Measurements from ENCODE around the gene OR51G2. TPM values are rescaled to one million over a fixed set of nuclear protein-coding genes. Genes with fewer than 3 reads are reported as not detected.
"Not testable (repeated sequence)": the region's sequence is repeated elsewhere in the genome, so short reads cannot be mapped to it uniquely, and the experiment has no call there.

OR51G2 gene
- polyA plus RNA-seq (2013), result not detected

- CTCF ChIA-PET, result no interaction called here
- no peak for DNase-seq
- Histone ChIP-seq H3K4me1 (ENCODE audit: control extremely low read depth in 1 of 4, control insufficient read depth in 4 of 4, insufficient read depth in 4 of 4, low read length in 3 of 4) (no peaks in the 10 kb centered on the region), H3K27ac (ENCODE audit: insufficient read depth in 1 of 2, low read depth in 1 of 2, low read length in 2 of 2, poor library complexity in 1 of 2, severe bottlenecking in 2 of 2) (no peak within 1 kb of the TSS), H3K9me3 (ENCODE audit: control extremely low read depth in 1 of 5, control insufficient read depth in 4 of 5, insufficient read depth in 2 of 5, low read depth in 1 of 5, low read length in 4 of 5) (no peaks in the 10 kb centered on the region), H3K27me3 (replicated peaks in 2 of 5; ENCODE audit: control insufficient read depth in 4 of 5, insufficient read depth in 5 of 5, low read length in 4 of 5) (no peaks in the 10 kb centered on the region), H3K4me3 (ENCODE audit: control insufficient read depth in 1 of 7, extremely low read depth in 1 of 7, insufficient read depth in 4 of 7, low read depth in 2 of 7, low read length in 6 of 7) (no peak within 1 kb of the TSS), H3K36me3 (ENCODE audit: control insufficient read depth in 4 of 4, insufficient read depth in 4 of 4, low read length in 3 of 4) (no peaks in the 10 kb centered on the region)
- WGBS (ENCODE audit: insufficient coverage), result 97% methylated on average over 3 of the region's 4 CpGs
- POLR2A ChIA-PET, result no interaction called here
Observed at GRCh38 chr11:4919250-4919649, at the start of gene OR51G2. OR51G2 (minus strand) TSS chr11:4919350; CDS start chr11:4915663, 3,687 bp downstream.

GRCh38 chr11:4962816-4963215 lies 43.7 kb upstream of the OR51G2 start:
- H3K27ac ChIP-seq (ENCODE audit: insufficient read depth in 1 of 2, low read depth in 1 of 2, low read length in 2 of 2, poor library complexity in 1 of 2, severe bottlenecking in 2 of 2), result no peak overlapping the region
- POLR2A ChIA-PET, result no interaction called here
- no peaks in the 10 kb centered on the region for H3K36me3 ChIP-seq (ENCODE audit: control insufficient read depth in 4 of 4, insufficient read depth in 4 of 4, low read length in 3 of 4)
- H3K4me1 ChIP-seq (ENCODE audit: control extremely low read depth in 1 of 4, control insufficient read depth in 4 of 4, insufficient read depth in 4 of 4, low read length in 3 of 4), result no peaks in the 10 kb centered on the region
- no peak for DNase-seq
- H3K9me3 ChIP-seq (ENCODE audit: control extremely low read depth in 1 of 5, control insufficient read depth in 4 of 5, insufficient read depth in 2 of 5, low read depth in 1 of 5, low read length in 4 of 5), result no peaks in the 10 kb centered on the region
- WGBS (ENCODE audit: insufficient coverage), result no CpG with 5 or more reads among the region's 1 CpG
- H3K27me3 ChIP-seq (replicated peaks in 2 of 5; ENCODE audit: control insufficient read depth in 4 of 5, insufficient read depth in 5 of 5, low read length in 4 of 5), result no peaks in the 10 kb centered on the region
- CTCF ChIA-PET, result no interaction called here
- H3K4me3 ChIP-seq (ENCODE audit: control insufficient read depth in 1 of 7, extremely low read depth in 1 of 7, insufficient read depth in 4 of 7, low read depth in 2 of 7, low read length in 6 of 7), result no peak overlapping the region

- Histone ChIP-seq H3K4me3 (ENCODE audit: control insufficient read depth in 1 of 7, extremely low read depth in 1 of 7, insufficient read depth in 4 of 7, low read depth in 2 of 7, low read length in 6 of 7) (no peak overlapping the region), H3K36me3 (ENCODE audit: control insufficient read depth in 4 of 4, insufficient read depth in 4 of 4, low read length in 3 of 4) (no peaks in the 10 kb centered on the region), H3K27ac (ENCODE audit: insufficient read depth in 1 of 2, low read depth in 1 of 2, low read length in 2 of 2, poor library complexity in 1 of 2, severe bottlenecking in 2 of 2) (no peak overlapping the region), H3K9me3 (ENCODE audit: control extremely low read depth in 1 of 5, control insufficient read depth in 4 of 5, insufficient read depth in 2 of 5, low read depth in 1 of 5, low read length in 4 of 5) (no peaks in the 10 kb centered on the region), H3K27me3 (replicated peaks in 2 of 5; ENCODE audit: control insufficient read depth in 4 of 5, insufficient read depth in 5 of 5, low read length in 4 of 5) (no peaks in the 10 kb centered on the region), H3K4me1 (ENCODE audit: control extremely low read depth in 1 of 4, control insufficient read depth in 4 of 4, insufficient read depth in 4 of 4, low read length in 3 of 4) (no peaks in the 10 kb centered on the region)
- 92% methylated on average over 2 of the region's 3 CpGs for WGBS (ENCODE audit: insufficient coverage)
- ChIA-PET POLR2A (no interaction called here), CTCF (no interaction called here)
- DNase-seq, result no peak
Observed at GRCh38 chr11:4960877-4961276, 41.7 kb upstream of the OR51G2 start.

- POLR2A ChIA-PET, result no interaction called here
- no peak for DNase-seq
- WGBS (ENCODE audit: insufficient coverage), result 100% methylated on average over 2 of the region's 4 CpGs
Observed at GRCh38 chr11:4957396-4957795, 38.2 kb upstream of the OR51G2 start.

GRCh38 chr11:4955613-4956012 lies 36.5 kb upstream of the OR51G2 start, which contains the start of gene OR51A2:
OR51A2 (minus strand) TSS chr11:4955713; CDS start chr11:4955713, 0 bp downstream.
- H3K9me3 ChIP-seq (ENCODE audit: control extremely low read depth in 1 of 5, control insufficient read depth in 4 of 5, insufficient read depth in 2 of 5, low read depth in 1 of 5, low read length in 4 of 5); H3K36me3 ChIP-seq (ENCODE audit: control insufficient read depth in 4 of 4, insufficient read depth in 4 of 4, low read length in 3 of 4); DNase-seq; CTCF ChIA-PET; H3K27me3 ChIP-seq (replicated peaks in 2 of 5; ENCODE audit: control insufficient read depth in 4 of 5, insufficient read depth in 5 of 5, low read length in 4 of 5); POLR2A ChIA-PET; H3K4me3 ChIP-seq (ENCODE audit: control insufficient read depth in 1 of 7, extremely low read depth in 1 of 7, insufficient read depth in 4 of 7, low read depth in 2 of 7, low read length in 6 of 7); H3K4me1 ChIP-seq (ENCODE audit: control extremely low read depth in 1 of 4, control insufficient read depth in 4 of 4, insufficient read depth in 4 of 4, low read length in 3 of 4); H3K27ac ChIP-seq (ENCODE audit: insufficient read depth in 1 of 2, low read depth in 1 of 2, low read length in 2 of 2, poor library complexity in 1 of 2, severe bottlenecking in 2 of 2): not testable (repeated sequence)
- 70% methylated on average over 2 of the region's 2 CpGs for WGBS (ENCODE audit: insufficient coverage)

More at GRCh38 chr11:4957396-4957795, 38.2 kb upstream of the OR51G2 start:
- CTCF ChIA-PET, result no interaction called here
- Histone ChIP-seq H3K9me3 (ENCODE audit: control extremely low read depth in 1 of 5, control insufficient read depth in 4 of 5, insufficient read depth in 2 of 5, low read depth in 1 of 5, low read length in 4 of 5) (no peaks in the 10 kb centered on the region), H3K4me3 (ENCODE audit: control insufficient read depth in 1 of 7, extremely low read depth in 1 of 7, insufficient read depth in 4 of 7, low read depth in 2 of 7, low read length in 6 of 7) (no peak overlapping the region), H3K4me1 (ENCODE audit: control extremely low read depth in 1 of 4, control insufficient read depth in 4 of 4, insufficient read depth in 4 of 4, low read length in 3 of 4) (no peaks in the 10 kb centered on the region), H3K27me3 (replicated peaks in 2 of 5; ENCODE audit: control insufficient read depth in 4 of 5, insufficient read depth in 5 of 5, low read length in 4 of 5) (no peaks in the 10 kb centered on the region), H3K36me3 (ENCODE audit: control insufficient read depth in 4 of 4, insufficient read depth in 4 of 4, low read length in 3 of 4) (no peaks in the 10 kb centered on the region), H3K27ac (ENCODE audit: insufficient read depth in 1 of 2, low read depth in 1 of 2, low read length in 2 of 2, poor library complexity in 1 of 2, severe bottlenecking in 2 of 2) (no peak overlapping the region)

- CTCF ChIA-PET, result no interaction called here
- H3K27ac ChIP-seq (ENCODE audit: insufficient read depth in 1 of 2, low read depth in 1 of 2, low read length in 2 of 2, poor library complexity in 1 of 2, severe bottlenecking in 2 of 2), result no peak within 1 kb of the TSS
- no peaks in the 10 kb centered on the region for H3K27me3 ChIP-seq (replicated peaks in 2 of 5; ENCODE audit: control insufficient read depth in 4 of 5, insufficient read depth in 5 of 5, low read length in 4 of 5)
- peaks cover 0 to 1% (median 0%) of the 10 kb centered on the region in 5 experiments for H3K9me3 ChIP-seq (ENCODE audit: control extremely low read depth in 1 of 5, control insufficient read depth in 4 of 5, insufficient read depth in 2 of 5, low read depth in 1 of 5, low read length in 4 of 5)
- no peak within 1 kb of the TSS for H3K4me3 ChIP-seq (ENCODE audit: control insufficient read depth in 1 of 7, extremely low read depth in 1 of 7, insufficient read depth in 4 of 7, low read depth in 2 of 7, low read length in 6 of 7)
- POLR2A ChIA-PET, result no interaction called here
- no peaks in the 10 kb centered on the region for H3K4me1 ChIP-seq (ENCODE audit: control extremely low read depth in 1 of 4, control insufficient read depth in 4 of 4, insufficient read depth in 4 of 4, low read length in 3 of 4)
- no peaks in the 10 kb centered on the region for H3K36me3 ChIP-seq (ENCODE audit: control insufficient read depth in 4 of 4, insufficient read depth in 4 of 4, low read length in 3 of 4)
- DNase-seq, result no peak
Observed at GRCh38 chr11:4947505-4947904, 28.4 kb upstream of the OR51G2 start, which contains the start of gene OR51A4. OR51A4 (minus strand) TSS chr11:4947605; CDS start chr11:4947100, 505 bp downstream.

- no peak for DNase-seq
- H3K27ac ChIP-seq (ENCODE audit: insufficient read depth in 1 of 2, low read depth in 1 of 2, low read length in 2 of 2, poor library complexity in 1 of 2, severe bottlenecking in 2 of 2), result no peak overlapping the region
- H3K36me3 ChIP-seq (ENCODE audit: control insufficient read depth in 4 of 4, insufficient read depth in 4 of 4, low read length in 3 of 4), result no peaks in the 10 kb centered on the region
- WGBS (ENCODE audit: insufficient coverage), result no CpG with 5 or more reads among the region's 3 CpGs
- ChIA-PET POLR2A (no interaction called here), CTCF (no interaction called here)
- H3K4me3 ChIP-seq (ENCODE audit: control insufficient read depth in 1 of 7, extremely low read depth in 1 of 7, insufficient read depth in 4 of 7, low read depth in 2 of 7, low read length in 6 of 7), result no peak overlapping the region
- H3K9me3 ChIP-seq (ENCODE audit: control extremely low read depth in 1 of 5, control insufficient read depth in 4 of 5, insufficient read depth in 2 of 5, low read depth in 1 of 5, low read length in 4 of 5), result no peaks in the 10 kb centered on the region
- peaks cover 0 to 2% (median 0%) of the 10 kb centered on the region in 5 experiments for H3K27me3 ChIP-seq (replicated peaks in 2 of 5; ENCODE audit: control insufficient read depth in 4 of 5, insufficient read depth in 5 of 5, low read length in 4 of 5)
- H3K4me1 ChIP-seq (ENCODE audit: control extremely low read depth in 1 of 4, control insufficient read depth in 4 of 4, insufficient read depth in 4 of 4, low read length in 3 of 4), result no peaks in the 10 kb centered on the region
Observed at GRCh38 chr11:4936745-4937144, 17.6 kb upstream of the OR51G2 start.
